ENCODE measurements around the gene ZNF697.

Gene ZNF697

DNA sequence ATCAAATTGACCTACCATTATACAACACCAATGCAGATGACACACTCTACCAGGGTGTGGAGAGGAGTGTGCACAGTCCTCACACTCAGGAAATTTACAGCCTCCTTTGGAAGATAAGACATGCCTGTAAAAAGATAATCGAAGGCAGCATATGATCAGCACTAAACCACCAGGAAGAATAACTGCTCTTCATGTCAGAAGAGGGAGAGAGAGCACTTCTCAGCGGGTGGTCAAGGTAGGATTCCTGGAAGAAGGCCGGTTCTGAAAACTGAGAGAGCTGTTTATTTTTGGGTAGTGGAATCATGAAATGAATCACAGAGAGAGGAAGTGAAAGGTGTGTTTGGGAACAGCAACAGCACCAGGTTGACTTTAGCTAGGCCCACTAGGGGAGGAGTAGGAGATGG, 14.0 kb upstream of the ZNF697 start:
- DNase-seq = no peak

DNA sequence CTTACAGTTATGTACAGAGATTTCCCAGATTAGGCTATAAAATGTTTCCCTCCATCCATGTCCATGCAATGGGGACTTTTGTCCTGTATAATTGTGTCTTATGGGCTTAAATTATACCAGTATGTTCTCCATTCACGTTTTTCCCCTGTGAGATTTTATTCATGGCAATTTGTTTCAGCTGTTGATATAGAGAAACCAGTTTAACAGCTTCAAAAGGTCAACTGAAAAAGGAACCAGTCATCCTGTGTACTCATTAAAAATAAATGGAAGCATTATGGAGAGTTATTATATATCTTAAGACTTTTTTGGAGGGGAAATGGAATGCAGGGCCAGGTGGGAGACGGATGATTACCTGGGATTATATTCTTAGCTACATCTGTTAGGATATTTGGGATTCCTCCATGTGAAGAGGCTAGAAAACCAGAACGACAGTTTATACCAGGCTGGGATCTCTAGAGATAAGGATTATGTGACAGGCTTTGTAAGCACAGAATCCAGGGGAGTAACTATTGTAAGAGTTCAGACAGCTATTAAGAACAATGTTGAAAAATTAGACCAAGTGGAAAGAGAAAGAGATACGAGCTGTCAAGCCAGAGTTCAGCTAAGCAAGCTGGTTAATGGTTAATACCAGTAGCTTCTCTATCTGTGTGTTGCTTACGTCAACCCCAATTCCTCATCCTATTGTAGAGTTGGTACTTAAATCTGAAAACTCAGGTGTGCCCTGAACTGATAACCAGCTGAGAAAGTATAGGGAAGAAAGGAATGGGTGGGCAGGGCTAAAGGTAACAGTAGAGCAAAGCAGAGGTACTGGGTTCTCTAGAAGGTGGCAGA, 12.4 kb upstream of the ZNF697 start:
- DNase-seq = no peak

DNA sequence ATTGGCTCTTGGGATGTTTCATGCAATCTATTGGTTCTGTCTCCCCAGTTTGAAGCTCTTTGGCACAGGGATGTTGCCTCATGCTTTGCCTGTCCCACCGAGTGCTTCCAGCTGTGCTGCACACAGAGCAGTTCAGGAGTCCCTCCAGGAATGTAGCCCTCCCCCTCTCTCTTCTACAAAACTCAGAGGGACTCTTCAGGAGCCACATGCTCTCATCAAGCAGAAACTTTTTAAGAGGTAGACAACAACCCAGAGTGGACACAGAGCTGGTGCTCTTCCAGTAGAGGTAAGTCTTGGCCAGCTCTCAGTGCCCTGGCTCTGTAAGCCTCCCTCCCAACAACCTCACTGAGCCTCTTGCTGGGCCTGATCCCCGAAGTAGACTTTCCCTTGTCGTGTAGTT, 11.6 kb upstream of the ZNF697 start:
- DNase-seq = no peak

DNA sequence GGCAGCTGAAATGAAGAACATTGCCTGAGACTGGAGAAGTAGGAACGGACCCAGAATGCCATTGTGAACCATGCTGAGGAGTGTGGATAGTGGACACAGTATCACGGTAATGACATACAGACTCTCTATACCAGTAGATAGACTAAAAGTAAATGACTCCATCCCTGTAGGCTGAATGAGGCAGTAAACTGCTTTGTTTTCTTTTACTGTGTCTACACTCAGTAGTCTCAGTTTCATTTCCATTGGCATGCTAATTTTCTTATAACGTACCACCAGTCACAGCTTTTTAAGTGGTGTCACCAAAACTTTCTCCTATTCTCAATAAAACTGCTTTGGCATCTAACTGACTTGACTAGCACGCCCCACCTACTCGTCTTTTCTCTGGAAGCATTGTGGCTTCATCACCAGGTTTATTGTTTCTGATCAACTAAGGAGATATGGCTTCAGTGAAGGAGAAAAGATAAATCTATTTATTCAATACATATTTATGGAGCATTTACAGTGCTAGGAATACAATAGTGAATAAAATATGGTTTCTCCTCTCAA, 8.4 kb upstream of the ZNF697 start:
- DNase-seq = no peak

DNA sequence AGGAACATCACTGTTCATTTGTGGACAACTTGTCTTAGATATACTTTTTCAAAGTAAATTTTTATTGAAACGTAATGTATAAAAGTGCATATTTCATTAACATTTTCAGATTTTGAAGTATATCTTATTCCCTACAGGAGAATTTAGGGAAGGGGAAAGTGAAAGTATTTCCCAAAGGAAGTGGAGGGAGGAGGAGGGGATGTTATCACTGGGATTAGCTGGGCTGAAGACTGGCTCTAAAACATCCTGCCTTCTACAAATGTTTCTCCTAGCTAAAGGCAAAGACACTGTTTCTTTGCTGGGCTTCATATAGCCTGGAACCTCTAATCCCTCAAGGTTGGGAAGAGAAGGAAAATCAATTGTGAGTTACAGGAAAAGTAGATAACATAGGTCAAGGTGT, 7.1 kb upstream of the ZNF697 start:
- no peak for DNase-seq

DNA sequence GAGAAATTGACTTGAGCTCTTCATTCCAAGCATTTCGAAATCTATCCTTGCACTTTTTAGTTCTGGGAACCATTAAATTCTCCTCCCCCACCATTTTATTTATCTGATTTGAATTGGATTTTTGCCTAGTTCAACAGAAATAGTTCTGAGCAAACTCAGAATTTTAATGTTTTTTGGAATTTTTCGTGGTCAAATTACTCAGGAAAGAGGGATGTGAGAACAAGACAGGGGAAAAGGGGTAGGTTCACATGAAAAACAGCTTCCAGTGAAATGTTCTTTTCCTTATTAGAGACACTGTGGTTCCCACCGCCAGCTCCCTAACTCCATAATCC, 5.7 kb upstream of the ZNF697 start:
- no peak for DNase-seq

DNA sequence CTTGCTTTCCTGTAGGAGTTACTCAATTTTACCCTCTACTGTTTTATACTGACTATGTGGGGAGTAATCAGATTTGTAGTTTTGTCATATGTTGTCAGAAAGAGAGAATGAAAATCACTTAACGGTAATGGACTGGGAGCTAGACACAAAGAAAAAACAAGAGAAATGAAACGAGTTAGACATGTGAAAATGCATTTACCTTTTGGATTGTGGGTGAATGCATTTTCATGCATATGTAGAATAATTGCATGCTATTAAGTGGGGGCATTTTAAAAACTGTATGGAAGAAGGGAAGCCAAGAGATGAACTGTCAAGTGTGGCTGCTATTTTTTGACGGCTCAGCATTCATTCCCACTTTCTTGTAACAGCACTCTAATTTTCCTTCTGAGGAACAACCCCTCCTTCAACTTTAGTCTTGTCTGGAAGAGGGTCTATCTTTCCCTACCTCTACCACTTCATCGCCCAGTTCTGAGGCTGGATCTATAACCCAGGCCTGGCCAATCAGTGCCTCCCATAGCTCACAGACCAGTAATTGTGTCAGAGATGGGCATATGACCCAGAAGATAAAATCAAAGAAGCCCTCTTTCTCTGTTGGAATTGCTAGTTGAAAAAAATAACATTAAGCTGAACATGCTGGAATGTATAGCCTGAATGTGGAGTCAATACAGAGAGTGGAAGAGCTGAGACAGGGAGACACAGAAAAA, 5.2 kb upstream of the ZNF697 start:
- DNase-seq = no peak

DNA sequence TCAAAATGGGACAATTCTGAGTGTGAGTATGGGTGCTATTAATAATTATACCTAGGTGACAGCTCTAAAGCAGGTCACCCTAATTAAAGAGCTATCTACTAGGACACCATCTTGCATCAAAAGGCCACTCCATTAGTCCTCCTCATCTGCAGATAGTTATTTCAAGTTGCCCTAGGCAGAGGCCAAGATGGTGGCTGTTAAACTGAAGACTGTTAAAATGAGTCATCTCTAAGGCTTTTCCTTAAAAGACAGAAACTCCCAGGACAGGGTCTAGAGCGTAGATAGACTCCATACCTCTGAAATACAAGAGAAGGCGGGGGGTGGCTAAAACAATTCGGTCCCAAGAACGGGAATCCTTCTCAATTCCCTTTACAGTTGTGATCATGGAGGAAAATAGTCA, 4.5 kb upstream of the ZNF697 start:
- DNase-seq = no peak

DNA sequence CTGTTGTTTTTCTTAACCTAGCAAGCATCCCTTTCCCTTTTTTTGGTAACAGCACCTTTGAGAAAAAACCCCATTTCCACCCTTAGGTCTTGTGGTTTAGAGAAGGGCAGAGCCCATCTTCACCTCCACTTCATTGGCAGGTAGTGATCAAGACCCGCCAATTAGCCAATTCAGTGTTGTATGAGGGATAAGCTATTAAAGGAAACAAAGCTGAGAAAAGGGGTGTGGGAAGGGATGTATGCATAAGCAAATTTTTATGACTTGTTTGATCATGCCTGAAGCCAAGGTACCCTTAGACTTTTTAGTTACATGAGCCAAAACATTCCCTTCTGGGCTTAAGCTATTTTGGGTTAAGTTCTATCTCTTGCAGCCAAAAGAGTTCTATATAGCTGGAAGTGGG, 3.6 kb upstream of the ZNF697 start:
- no peak for DNase-seq

DNA sequence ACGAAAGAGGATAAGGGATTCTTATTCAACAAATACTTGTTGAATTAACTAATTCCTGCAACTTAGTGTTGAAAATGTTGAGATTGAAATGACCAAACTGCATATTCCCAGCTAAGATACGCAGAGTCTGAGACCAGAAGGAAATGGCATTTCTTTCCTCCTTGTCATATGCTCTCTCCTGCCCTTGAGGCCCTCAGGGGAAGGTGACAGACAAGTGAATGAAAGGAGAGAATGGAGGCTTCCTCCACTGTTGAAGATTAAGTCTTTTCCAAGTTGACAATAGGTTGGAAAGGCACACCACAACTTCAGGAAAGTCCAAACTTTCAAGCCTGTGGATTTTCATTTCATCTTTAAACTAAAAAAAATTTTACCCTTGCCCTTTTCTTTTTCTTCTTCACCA, 3.1 kb upstream of the ZNF697 start:
- no peak for DNase-seq

DNA sequence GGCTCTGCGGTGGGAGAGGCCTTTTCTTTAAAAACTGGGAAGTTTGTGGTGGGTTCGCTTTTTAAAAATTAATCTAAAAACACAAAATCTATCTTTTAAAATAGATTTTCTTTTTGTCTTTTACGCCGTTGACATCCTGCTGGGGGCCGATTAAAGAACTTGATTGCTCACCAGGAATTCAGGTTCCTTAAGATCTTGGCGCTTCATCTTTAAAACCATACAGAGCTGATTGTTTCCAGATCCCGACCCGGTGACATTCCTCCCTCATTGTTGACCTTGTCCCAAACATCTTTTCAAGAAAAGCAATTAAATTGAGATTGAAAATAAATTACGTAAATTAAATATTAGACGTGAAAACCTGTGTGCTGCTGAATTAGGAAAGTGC, 546 bp upstream of the ZNF697 start:
- no peak for DNase-seq

DNA sequence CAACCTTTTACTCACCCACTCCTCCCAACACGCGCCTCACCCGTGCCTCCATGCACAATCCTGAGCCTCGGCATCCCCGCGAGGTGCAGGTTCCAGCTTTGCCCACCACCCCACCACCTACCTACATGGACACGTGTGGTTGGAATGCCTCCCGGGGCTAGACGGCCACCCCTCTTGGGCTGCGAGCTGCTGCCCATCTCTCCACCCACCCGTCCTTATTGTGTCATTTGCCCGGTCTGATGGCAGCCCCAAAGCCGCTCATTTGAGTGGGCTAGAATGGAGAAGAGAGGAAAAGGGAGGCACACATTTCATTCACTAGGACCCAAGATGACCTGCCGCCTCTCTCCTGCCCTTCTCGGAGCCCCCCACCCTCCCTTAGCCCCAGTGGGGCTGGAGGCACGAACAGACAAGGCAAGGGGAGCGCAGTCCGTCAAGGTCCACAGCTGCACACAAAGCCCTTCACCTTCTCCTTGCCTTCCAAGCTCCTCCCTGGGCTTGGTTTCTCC, 785 bp downstream of the ZNF697 start:
- no peak for DNase-seq

DNA sequence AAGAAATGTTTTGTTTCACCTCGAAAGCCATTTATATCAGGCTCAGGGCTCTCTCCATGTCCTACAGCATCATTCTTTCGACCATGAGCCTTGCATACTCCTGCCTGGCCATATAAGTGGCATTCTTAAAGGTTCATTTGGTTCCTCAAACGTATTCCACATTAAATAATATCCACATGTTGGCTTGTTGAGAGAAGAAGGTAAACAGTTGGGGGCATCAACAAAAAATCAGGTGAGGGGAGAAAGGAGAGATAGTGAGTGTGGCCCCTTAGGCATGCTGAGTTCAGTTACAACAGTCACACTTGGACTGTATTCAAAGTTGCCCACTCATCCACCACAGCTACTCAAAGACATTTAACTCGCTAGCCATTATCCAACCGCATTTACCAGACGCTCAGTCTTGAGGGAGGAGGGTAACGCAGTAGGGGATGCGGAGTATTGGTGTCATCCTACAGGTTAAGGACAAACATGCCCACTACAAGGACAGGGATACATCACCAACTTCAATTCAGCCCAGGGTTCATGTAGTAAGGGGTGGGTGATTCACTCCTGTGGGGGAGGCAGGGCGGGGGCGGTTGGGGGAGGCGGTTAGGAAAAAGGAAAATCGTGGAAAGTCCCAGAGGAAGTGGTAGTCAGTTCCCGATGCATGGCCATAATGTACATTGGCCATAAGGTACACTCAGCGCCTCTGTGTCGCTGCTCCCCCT, 1.4 kb downstream of the ZNF697 start:
- no peak for DNase-seq

DNA sequence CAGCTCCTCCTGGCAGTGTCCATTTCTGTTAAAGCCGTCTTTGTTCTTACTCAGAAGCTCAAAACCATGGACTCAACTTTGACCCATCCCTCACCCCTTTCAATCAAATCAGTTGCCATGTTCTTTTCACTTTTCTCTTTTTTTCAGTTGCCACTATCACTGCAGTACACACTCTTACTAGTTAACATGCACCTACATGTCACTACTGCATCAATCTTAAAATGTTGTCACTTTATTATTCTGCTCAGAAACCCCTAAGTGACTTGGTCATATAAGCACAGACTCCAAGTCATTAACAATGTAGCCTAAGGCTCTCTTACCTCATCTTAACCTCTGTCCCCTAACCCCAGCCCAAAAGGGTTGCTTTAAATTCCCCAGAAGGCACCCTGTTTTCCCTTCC, 9.0 kb downstream of the ZNF697 start:
- DNase-seq = no peak

DNA sequence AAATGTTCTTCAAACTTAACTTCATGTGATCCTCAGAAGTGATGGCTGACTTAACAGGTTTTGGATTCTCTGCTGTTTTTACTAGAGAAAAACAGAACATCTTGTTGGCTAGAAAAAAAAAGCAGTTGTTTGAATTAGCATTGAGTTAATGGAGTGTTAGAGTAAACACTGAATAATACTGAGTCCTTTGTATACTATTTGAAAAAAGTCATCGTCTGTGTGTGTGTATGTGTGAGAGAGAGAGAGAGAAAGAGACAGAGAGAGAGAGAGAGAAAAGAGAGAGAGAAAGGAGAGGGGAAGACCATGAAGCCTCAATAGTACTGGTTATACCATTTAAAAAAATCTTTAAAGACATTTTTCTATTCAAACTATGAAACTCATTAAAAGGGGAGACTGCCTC, 10.4 kb downstream of the ZNF697 start:
- no peak for DNase-seq

DNA sequence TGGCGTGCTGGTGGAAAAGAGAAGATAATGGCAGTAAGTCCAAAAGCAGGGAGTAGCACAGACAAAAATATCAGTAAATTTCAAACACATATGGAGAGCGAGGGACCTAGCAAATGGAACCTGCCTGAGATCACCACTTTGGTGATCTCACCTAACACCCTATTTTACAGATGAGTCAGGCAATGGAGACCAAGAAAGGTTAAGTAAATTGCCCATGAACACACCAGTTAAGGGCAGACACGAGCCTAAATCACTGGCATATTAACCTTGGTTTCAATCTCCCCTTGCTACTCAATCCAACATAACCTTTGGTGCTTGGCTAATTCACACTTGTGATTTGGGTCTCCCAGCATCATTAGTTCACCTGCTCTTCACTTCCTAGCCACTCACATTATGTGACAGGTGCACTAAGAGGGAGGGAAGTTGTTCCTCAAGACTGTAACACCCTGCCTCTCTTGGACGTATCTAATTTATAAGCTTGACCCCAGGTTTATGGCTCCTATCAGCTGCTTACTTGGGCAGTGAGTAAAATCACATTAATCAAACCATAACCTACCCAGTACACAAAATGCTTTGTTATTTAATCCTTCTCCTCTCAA, 11.5 kb downstream of the ZNF697 start:
- DNase-seq = no peak

DNA sequence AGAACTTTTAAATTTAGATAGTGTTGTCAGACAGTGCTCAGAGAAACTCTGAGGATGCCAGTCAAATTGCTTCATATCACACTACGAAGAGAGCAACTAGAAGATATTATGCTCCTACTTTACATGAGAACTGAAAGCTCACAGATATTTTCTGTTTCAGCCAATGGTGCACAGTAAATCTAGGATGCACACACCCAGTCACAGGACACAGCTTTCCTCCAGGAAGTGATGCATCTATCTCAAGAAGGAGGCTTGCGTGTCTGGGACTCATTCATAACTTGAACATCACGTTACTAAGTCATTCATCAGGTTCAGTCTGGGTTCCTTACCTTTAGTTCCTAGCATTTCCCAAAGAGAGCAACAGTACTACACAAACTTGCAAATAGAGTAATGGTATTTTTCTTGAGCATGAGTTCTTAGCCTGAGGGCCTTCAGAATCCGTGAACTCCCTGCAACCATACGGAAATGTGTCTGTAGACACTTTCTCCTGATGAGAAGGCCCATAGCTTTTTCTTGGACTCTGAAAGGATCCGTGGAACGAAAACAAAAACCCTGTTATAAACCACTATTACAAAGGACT, 12.2 kb downstream of the ZNF697 start:
- no peak for DNase-seq

DNA sequence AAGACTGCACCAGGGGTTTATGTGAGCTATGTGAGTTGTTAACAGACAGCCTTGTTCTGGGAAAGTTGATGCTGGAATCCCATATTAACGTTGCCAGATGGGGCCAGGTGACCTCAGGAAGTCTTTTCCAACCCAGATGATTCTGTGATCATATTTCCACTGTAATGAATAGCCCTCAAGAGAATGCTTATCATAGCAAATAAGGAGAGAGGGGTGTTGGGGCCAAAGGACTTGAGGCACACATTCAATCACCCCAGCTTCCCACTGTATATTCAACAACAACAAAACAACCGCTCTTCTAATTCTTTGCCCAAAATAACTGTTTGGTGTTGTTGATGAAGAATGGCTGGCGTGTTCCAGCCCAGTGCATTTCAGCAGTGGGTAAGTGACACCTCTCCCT, 14.1 kb downstream of the ZNF697 start:
- DNase-seq = no peak

DNA sequence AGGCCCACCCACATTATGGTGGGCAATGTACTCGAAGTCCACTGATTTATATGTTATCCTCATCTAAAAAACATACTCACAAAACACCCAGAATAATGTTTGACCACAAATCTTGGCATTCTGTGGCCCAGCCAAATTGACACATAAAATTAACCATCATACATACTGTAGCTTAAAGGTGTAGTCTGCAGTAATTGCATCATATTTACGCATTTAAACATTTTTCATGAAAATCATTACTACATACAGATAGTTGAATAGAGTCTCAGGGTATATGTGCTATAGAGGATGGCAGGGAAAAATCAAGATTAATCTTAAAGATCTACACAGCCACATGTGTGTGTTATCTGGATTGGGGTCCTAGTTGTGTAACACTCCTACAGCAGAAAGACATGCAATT, 14.5 kb downstream of the ZNF697 start:
- DNase-seq = no peak

DNA sequence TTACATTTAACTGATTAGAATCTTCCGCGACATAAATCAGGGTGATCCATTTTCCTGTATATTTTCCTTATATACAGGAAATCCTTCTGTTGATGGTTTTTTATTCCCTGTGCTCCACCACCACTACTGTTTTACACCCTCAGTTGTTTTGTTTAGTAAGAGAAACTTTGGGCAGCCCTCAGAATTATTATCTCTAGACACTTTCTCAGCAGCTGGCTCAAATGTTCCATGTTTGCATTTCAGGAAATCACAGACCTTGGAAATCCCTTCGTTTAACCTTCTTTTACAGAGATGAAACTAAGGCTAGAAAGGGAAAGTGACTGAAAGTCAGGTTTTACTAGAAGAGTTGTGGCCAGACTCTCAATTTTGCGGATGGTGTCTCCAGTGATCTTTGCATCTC, 15.2 kb downstream of the ZNF697 start:
- no peak for DNase-seq

DNA sequence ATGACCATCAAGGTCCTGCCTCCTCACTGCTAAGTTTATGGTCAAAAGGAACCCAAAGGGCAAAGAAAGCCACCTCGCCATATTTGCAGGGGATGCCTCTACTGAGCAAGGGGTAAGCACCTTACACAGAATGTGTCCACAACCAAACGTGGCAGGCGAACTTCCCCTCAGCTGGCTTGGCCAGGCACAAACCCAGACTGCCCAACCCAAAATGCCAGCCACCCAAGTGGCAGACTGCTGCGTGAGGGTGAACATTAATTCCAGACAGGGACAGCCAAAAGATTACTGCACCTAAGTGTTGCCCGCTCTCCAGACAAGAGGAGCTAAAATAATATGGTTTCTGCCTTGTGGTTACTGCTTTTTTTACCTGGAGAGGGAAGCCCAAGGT, 16.0 kb downstream of the ZNF697 start:
- no peak for DNase-seq

DNA sequence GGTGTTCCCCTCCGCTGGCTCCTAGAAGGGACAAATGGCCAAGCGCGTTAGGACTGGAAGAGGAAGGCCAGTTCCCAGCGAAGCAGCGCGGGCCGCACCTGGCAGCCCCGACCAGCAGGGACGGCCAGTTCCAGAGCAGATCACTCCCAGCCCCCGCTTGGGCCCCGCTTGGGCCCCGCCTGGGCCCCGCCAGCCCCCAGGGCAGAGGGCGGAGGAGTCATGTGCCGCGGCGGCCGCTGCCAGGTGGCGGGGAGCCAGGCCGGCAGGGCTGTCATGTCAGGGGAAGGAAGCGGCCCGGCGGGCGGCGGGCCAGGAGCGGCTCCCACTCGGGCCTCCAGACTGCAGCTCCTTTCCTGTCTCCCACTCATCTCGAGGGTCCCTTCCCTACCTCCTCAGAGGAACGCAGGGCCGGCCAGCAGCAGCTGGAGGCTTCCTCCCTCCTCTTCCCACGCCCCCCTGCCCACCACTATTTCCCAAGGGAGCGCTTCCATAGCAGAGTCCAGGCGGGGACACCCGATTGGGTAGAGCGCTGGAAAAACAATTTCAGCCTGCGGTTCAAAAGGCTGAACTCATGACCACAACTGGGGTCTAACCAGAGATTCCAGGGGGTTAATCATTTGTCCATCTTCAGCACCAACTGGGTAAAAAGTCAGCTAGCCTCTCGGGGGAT, 16.5 kb downstream of the ZNF697 start:
- no peak for DNase-seq

DNA sequence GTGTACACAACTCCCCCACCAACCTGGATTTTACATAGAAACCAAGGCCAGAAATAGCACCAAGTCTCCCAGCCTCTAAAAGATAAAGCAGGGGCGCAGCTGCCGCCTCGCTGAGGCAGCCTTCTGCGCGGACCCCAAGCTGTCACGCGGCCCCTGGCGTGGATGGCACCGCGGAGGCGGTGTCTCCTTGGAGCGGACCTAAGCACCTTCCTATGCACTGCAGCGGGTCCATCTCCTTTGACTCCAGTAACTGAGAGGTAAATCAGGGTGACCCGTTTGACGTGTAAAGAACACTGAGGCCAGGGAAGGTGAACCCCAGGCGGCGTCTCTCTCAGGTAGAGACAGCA, 17.0 kb downstream of the ZNF697 start:
- no peak for DNase-seq
